HG03196 (cell line): ENCODE measurements around the gene TRIM33.

ENCODE experiments used
- ATAC-seq: cut with Tn5 transposase; IDR thresholded peaks from one replicate; pipeline ENCODE4 v1.9.1; 2021; ENCODE audit not compliant: unreplicated experiment

The TRIM33 gene

GRCh38 chr1:114353262-114353661 lies 157.7 kb downstream of the TRIM33 start:
- no peak for ATAC-seq

- ATAC-seq, result no peak
These were observed 158.2 kb downstream of the TRIM33 start for GRCh38 chr1:114352797-114353196.

- no peak for ATAC-seq
These were observed 160.1 kb downstream of the TRIM33 start for GRCh38 chr1:114350731-114351445.

- ATAC-seq, result no peak
These were observed 161.0 kb downstream of the TRIM33 start for GRCh38 chr1:114349891-114350605.

GRCh38 chr1:114347431-114348209 lies 163.4 kb downstream of the TRIM33 start:
- no peak for ATAC-seq

GRCh38 chr1:114346480-114347029 lies 164.4 kb downstream of the TRIM33 start:
- peak; percentile 99 for ATAC-seq

GRCh38 chr1:114345930-114346479 lies 165.0 kb downstream of the TRIM33 start:
- peak; percentile 18 for ATAC-seq

GRCh38 chr1:114344656-114345055 lies 166.3 kb downstream of the TRIM33 start:
- ATAC-seq, result no peak
